Measurements from ENCODE around the gene GMNN. TPM values are rescaled to one million over a fixed set of nuclear protein-coding genes. Genes with fewer than 3 reads are reported as not detected.

Gene GMNN
- total RNA-seq, 1 donor from 2014 or later = 65.4 TPM

DNA sequence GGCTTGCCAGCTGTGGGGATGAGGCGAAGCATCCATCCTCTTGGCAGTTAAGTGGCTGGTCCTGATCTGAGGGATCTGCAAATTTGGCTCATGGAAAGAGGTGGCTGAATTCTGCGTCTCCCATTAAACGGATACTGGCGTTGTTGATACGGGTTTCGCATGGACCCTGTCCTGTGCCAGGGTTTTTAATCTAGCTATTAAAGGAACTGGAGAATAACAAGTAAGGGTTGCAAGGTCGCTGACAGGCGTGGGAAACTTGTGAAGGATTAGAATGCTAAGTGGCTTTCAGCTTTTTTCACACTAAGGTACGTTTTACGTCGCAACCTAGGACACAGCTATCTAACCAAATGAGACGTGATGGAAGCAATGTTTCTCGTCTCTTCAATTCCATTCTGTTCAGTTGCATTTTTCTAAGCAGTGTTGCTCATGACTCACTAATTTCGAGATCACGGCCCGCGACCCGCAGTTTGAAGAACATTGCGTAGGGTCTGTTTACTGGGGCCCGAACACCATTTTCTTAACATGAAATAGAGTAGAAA lies 852 bp downstream of the GMNN start:
- DNase-seq (ENCODE audit: low spot score, unreplicated experiment) = no peak
- Mint-ChIP-seq H3K27ac (peak overlapping the region; percentile 97), H3K36me3 (ENCODE audit: insufficient read depth) (peaks cover 9% of the 10 kb centered on the region), H3K4me1 (ENCODE audit: low read depth) (peaks cover 33% of the 10 kb centered on the region), H3K27me3 (no peaks in the 10 kb centered on the region), H3K4me3 (ENCODE audit: low read depth) (peak overlapping the region; percentile 99), H3K9me3 (ENCODE audit: low read depth) (no peaks in the 10 kb centered on the region)
- no peak for TF ChIP-seq CTCF (IDR thresholded peaks at IDR 0.05; ENCODE audit: unreplicated experiment)

DNA sequence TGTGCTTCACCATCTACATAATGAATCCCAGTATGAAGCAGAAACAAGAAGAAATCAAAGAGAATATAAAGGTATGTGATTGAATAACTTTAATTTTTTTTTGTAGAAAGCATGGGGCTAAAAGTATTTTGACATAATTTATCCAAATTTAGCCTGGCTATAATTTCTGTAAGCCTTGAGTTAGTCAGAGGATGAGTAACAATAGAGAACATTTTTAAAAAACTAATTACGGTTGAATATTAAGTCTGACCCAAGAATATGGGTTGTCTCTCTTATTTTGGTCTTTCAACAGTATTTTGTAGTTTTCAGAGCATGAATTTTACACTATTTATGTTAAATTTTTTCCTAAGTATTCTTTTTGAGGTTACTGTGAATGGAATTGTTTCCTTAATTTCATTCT lies 2.5 kb downstream of the GMNN start:
- Mint-ChIP-seq H3K27me3 (no peaks in the 10 kb centered on the region), H3K4me3 (ENCODE audit: low read depth) (peak overlapping the region; percentile 99), H3K9me3 (ENCODE audit: low read depth) (no peaks in the 10 kb centered on the region), H3K36me3 (ENCODE audit: insufficient read depth) (peaks cover 19% of the 10 kb centered on the region), H3K27ac (no peak overlapping the region), H3K4me1 (ENCODE audit: low read depth) (peaks cover 34% of the 10 kb centered on the region)
- no peak for DNase-seq (ENCODE audit: low spot score, unreplicated experiment)
- TF ChIP-seq CTCF (IDR thresholded peaks at IDR 0.05; ENCODE audit: unreplicated experiment) = no peak

DNA sequence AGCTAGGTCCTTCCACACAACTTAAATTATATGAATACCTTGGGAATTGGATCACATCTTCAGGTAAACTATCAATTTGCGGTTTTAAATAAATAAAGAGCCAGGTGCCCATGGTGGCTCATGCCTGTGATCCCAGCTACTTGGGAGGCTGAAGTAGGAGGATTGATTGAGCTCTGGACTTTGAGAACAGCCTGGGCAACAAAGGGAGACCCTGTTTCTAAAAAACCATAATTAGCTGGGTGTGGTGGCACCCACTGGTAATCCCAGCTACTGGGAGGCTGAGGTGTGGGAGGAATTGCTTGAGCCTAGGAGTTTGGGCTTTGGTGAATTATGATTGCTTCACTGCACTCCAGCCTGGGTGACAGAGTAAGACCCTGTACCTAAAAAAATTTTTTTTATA lies 3.4 kb downstream of the GMNN start:
- H3K4me1 Mint-ChIP-seq (ENCODE audit: low read depth) = peaks cover 34% of the 10 kb centered on the region
- no peak for TF ChIP-seq CTCF (IDR thresholded peaks at IDR 0.05; ENCODE audit: unreplicated experiment)
- H3K36me3 Mint-ChIP-seq (ENCODE audit: insufficient read depth) = peaks cover 23% of the 10 kb centered on the region
- no peaks in the 10 kb centered on the region for H3K27me3 Mint-ChIP-seq
- peak overlapping the region; percentile 83 for H3K27ac Mint-ChIP-seq
- DNase-seq (ENCODE audit: low spot score, unreplicated experiment) = no peak
- H3K9me3 Mint-ChIP-seq (ENCODE audit: low read depth) = no peaks in the 10 kb centered on the region
- peak overlapping the region; percentile 99 for H3K4me3 Mint-ChIP-seq (ENCODE audit: low read depth)

- TF ChIP-seq CTCF (IDR thresholded peaks at IDR 0.05; ENCODE audit: unreplicated experiment) = no peak
- peak overlapping the region; percentile 76 for H3K27ac Mint-ChIP-seq
- no peaks in the 10 kb centered on the region for H3K9me3 Mint-ChIP-seq (ENCODE audit: low read depth)
- peaks cover 25% of the 10 kb centered on the region for H3K36me3 Mint-ChIP-seq (ENCODE audit: insufficient read depth)
- DNase-seq (ENCODE audit: low spot score, unreplicated experiment) = no peak
- peaks cover 34% of the 10 kb centered on the region for H3K4me1 Mint-ChIP-seq (ENCODE audit: low read depth)
- H3K4me3 Mint-ChIP-seq (ENCODE audit: low read depth) = peak overlapping the region; percentile 46
- H3K27me3 Mint-ChIP-seq = no peaks in the 10 kb centered on the region
Measured at GRCh38 chr6:24778878-24779277, 4.1 kb downstream of the GMNN start.

DNA sequence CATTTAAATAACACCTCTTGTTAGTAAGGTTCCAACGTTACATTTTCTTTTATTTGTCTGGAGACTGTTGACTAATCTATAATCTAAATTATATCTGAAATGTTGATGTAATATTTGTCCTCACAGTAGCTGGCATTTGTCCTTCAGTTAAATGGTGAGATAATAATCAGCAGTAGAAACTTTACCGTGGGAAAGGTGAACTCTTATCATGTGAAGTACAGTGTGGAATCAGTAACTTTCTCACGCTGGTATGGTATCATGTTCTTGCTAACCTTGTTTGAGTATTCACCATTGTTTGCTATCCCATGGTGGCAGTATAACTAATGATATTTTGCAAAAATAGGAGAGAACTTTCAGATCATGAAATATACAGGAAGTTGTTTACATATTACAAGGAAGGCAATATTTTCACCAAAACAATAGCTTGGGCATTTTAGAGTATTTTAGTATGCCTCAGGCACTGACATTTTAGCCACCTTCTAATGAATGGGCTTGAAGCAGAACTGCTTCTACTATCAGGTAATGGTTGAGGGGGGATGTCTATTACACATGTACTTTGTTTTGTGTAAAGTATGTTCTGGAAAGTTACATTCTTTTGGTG lies 4.8 kb downstream of the GMNN start:
- H3K27ac Mint-ChIP-seq = peak overlapping the region; percentile 93
- no peak for DNase-seq (ENCODE audit: low spot score, unreplicated experiment)
- no peaks in the 10 kb centered on the region for H3K27me3 Mint-ChIP-seq
- peaks cover 28% of the 10 kb centered on the region for H3K36me3 Mint-ChIP-seq (ENCODE audit: insufficient read depth)
- H3K9me3 Mint-ChIP-seq (ENCODE audit: low read depth) = no peaks in the 10 kb centered on the region
- peaks cover 34% of the 10 kb centered on the region for H3K4me1 Mint-ChIP-seq (ENCODE audit: low read depth)
- no peak for TF ChIP-seq CTCF (IDR thresholded peaks at IDR 0.05; ENCODE audit: unreplicated experiment)
- peak overlapping the region; percentile 64 for H3K4me3 Mint-ChIP-seq (ENCODE audit: low read depth)

All from progenitor cell of endocrine pancreas (in vitro differentiated cells).